Osteocyte (in vitro differentiated cells): ENCODE results near the gene SIM2. TPM values are rescaled to one million over a fixed set of nuclear protein-coding genes. Genes with fewer than 3 reads are reported as not detected.

Source experiments
- DNase-seq: peaks from one replicate; pipeline ENCODE4 v3.0.0; 2021; ENCODE audit warnings: mixed read lengths; ENCODE audit not compliant: unreplicated experiment; ENCODE audit errors: extremely low spot score
- H3K27ac Mint-ChIP-seq: one replicate; pipeline ENCODE4 v1.8.0; 2021; ENCODE audit warnings: mild to moderate bottlenecking, mixed read lengths; ENCODE audit not compliant: unreplicated experiment
- H3K27me3 Mint-ChIP-seq: one replicate; pipeline ENCODE4 v1.8.0; 2021; ENCODE audit warnings: mixed read lengths; ENCODE audit not compliant: unreplicated experiment
- H3K36me3 Mint-ChIP-seq: one replicate; pipeline ENCODE4 v1.8.0; 2021; ENCODE audit warnings: mixed read lengths; ENCODE audit not compliant: unreplicated experiment
- H3K4me1 Mint-ChIP-seq: one replicate; pipeline ENCODE4 v1.8.0; 2021; ENCODE audit warnings: mixed read lengths; ENCODE audit not compliant: unreplicated experiment
- H3K4me3 Mint-ChIP-seq: one replicate; pipeline ENCODE4 v1.8.0; 2021; ENCODE audit warnings: mild to moderate bottlenecking, moderate library complexity, mixed read lengths; ENCODE audit not compliant: unreplicated experiment
- H3K9me3 Mint-ChIP-seq: one replicate; pipeline ENCODE4 v1.8.0; 2021; ENCODE audit warnings: mixed read lengths; ENCODE audit not compliant: unreplicated experiment
- CTCF ChIP-seq: fragments of 200-600 bp; sonication (generic); IDR thresholded peaks from 2 replicates; pipeline ENCODE4 v1.5.0; 2021; ENCODE audit warnings: antibody characterized with exemption, mild to moderate bottlenecking, moderate library complexity
- total RNA-seq: library from RNA; stranded (reverse); gene quantifications from 2 replicates; pipeline ENCODE4 v1.2.1, GENCODE V29; 2021

The SIM2 gene
- total RNA-seq, 1 donor from 2014 or later = 1.5 TPM

DNA sequence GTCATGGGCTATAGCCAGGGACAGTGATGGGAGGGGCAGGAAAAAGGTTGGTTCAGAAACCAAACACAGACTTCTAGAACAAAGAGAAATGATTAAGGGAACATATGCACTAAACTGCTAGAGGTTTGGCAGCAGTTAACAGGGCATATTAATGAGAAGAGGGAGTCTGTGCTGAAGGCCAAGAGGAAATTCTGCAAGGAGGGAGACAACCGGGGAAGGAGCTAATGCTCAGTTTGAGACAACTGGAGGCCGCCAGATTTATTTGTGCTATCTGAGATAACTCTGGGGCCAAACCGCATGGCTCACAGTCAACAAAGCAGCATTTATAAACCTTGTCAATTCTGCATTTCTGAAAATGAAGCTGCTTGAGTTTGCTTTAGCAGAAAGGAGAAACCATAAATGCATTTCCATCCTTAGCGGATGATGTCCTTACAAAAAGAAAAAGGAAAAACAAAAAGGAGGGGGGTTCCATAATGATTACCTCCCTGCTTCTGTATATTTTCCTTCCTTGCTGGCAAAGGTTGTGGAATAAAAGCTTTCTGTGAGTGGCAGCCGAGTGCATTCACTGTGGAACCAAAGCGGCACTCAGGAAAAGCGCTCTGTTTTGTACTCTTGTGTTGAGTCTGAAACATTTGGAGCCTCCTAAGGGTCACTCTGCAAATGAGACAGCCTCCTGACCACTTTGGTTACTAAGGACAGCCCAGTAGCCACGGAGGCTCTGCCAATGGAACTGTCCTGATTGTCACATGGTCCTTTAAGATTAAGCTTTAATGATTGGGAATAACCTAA, 70.3 kb downstream of the SIM2 start:
- Mint-ChIP-seq H3K36me3 (no peaks in the 10 kb centered on the region), H3K9me3 (no peaks in the 10 kb centered on the region), H3K4me3 (no peak overlapping the region), H3K27ac (no peak overlapping the region), H3K27me3 (no peaks in the 10 kb centered on the region), H3K4me1 (peaks cover 14% of the 10 kb centered on the region)
- TF ChIP-seq CTCF = no peak
- no peak for DNase-seq

DNA sequence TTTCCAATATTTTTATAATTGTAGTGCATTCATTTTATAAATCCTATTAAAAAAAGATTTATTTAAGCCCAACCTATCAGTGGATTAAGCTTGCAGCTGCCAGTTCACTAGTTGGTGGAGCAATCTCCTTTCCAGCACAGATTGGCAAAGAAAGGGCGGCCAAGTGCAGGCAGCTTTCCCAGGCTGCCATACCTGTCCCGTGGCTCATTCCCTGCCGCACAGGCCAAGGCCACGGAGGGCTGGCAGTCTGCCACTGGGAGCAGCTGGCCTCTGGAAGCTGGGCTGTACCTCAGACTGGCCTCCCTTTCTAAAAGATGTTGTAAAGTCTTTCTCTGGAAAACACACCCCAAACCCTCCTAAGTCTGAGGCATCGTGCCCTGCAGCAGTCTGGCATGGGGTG, 74.2 kb downstream of the SIM2 start:
- Mint-ChIP-seq H3K9me3 (no peaks in the 10 kb centered on the region), H3K4me3 (no peak overlapping the region), H3K27me3 (no peaks in the 10 kb centered on the region), H3K4me1 (peaks cover 17% of the 10 kb centered on the region), H3K27ac (peak overlapping the region; percentile 27), H3K36me3 (no peaks in the 10 kb centered on the region)
- no peak for TF ChIP-seq CTCF
- DNase-seq = no peak

GRCh38 chr21:36773995-36774394, 75.1 kb downstream of the SIM2 start:
- Mint-ChIP-seq H3K4me3 (no peak overlapping the region), H3K27me3 (no peaks in the 10 kb centered on the region), H3K9me3 (no peaks in the 10 kb centered on the region), H3K36me3 (no peaks in the 10 kb centered on the region), H3K4me1 (peaks cover 17% of the 10 kb centered on the region), H3K27ac (peak overlapping the region; percentile 31)
- no peak for TF ChIP-seq CTCF
- DNase-seq = no peak

- H3K9me3 Mint-ChIP-seq = no peaks in the 10 kb centered on the region
- H3K4me1 Mint-ChIP-seq = peaks cover 17% of the 10 kb centered on the region
- H3K27me3 Mint-ChIP-seq = no peaks in the 10 kb centered on the region
- no peak for DNase-seq
- H3K36me3 Mint-ChIP-seq = peaks cover 2% of the 10 kb centered on the region
- no peak overlapping the region for H3K4me3 Mint-ChIP-seq
- no peak overlapping the region for H3K27ac Mint-ChIP-seq
- TF ChIP-seq CTCF = no peak
These were observed 78.2 kb downstream of the SIM2 start for GRCh38 chr21:36776981-36777617.

GRCh38 chr21:36780861-36781260, 81.9 kb downstream of the SIM2 start:
- Mint-ChIP-seq H3K36me3 (peaks cover 2% of the 10 kb centered on the region), H3K27ac (no peak overlapping the region), H3K9me3 (no peaks in the 10 kb centered on the region), H3K4me3 (no peak overlapping the region), H3K27me3 (no peaks in the 10 kb centered on the region), H3K4me1 (no peaks in the 10 kb centered on the region)
- no peak for TF ChIP-seq CTCF
- no peak for DNase-seq
